ENCODE measurements around the gene DRAP1. TPM values are rescaled to one million over a fixed set of nuclear protein-coding genes. Genes with fewer than 3 reads are reported as not detected.
"Not testable (repeated sequence)": the region's sequence is repeated elsewhere in the genome, so short reads cannot be mapped to it uniquely, and the experiment has no call there.

DRAP1 gene
- total and polyA plus RNA-seq, 4 donors, result 40.8 to 140 (median 96.1) TPM

- Histone ChIP-seq H3K27me3 (ENCODE audit: control insufficient read depth in 3 of 3, insufficient read depth in 3 of 3, low read length in 2 of 3) (peaks cover 0 to 3% (median 0%) of the 10 kb centered on the region in 3 donors), H3K4me3 (no peak overlapping the region), H3K4me1 (ENCODE audit: control insufficient read depth in 5 of 5, insufficient read depth in 5 of 5, low read length in 5 of 5) (no peaks in the 10 kb centered on the region), H3K9me3 (ENCODE audit: control insufficient read depth in 4 of 4, insufficient read depth in 3 of 4, low read length in 3 of 4) (no peaks in the 10 kb centered on the region), H3K36me3 (ENCODE audit: control insufficient read depth in 4 of 4, insufficient read depth in 4 of 4, low read length in 4 of 4) (no peaks in the 10 kb centered on the region), H3K9ac (ENCODE audit: insufficient read depth in 1 of 2, low read length in 2 of 2) (no peak overlapping the region), H3K27ac (ENCODE audit: low read depth in 1 of 2, low read length in 1 of 2) (no peak overlapping the region)
- DNase-seq (no peak), ATAC-seq (ENCODE audit: insufficient read depth, low FRiP score) (no peak)
- no peak for TF ChIP-seq CTCF (IDR thresholded peaks at IDR 0.05; ENCODE audit: control extremely low read depth, extremely low read depth)
- 88 to 93% methylated on average over 4 of the region's 4 CpGs for WGBS, 2 donors
These were observed 27.4 kb downstream of the DRAP1 start for GRCh38 chr11:65946655-65947054.

- 64 to 86% methylated on average over 13 of the region's 13 CpGs for WGBS, 2 donors
- Histone ChIP-seq H3K27me3 (ENCODE audit: control insufficient read depth in 3 of 3, insufficient read depth in 3 of 3, low read length in 2 of 3) (peaks cover 0 to 2% (median 0%) of the 10 kb centered on the region in 3 donors), H3K27ac (ENCODE audit: low read depth in 1 of 2, low read length in 1 of 2) (no peak overlapping the region), H3K9me3 (ENCODE audit: control insufficient read depth in 4 of 4, insufficient read depth in 3 of 4, low read length in 3 of 4) (no peaks in the 10 kb centered on the region), H3K4me1 (ENCODE audit: control insufficient read depth in 5 of 5, insufficient read depth in 5 of 5, low read length in 5 of 5) (no peaks in the 10 kb centered on the region), H3K36me3 (ENCODE audit: control insufficient read depth in 4 of 4, insufficient read depth in 4 of 4, low read length in 4 of 4) (no peaks in the 10 kb centered on the region), H3K4me3 (no peak overlapping the region), H3K9ac (ENCODE audit: insufficient read depth in 1 of 2, low read length in 2 of 2) (no peak overlapping the region)
- no peak for TF ChIP-seq CTCF (IDR thresholded peaks at IDR 0.05; ENCODE audit: control extremely low read depth, extremely low read depth)
- ATAC-seq (ENCODE audit: insufficient read depth, low FRiP score) (no peak), DNase-seq (no peak)
These were observed 27.9 kb downstream of the DRAP1 start for GRCh38 chr11:65947133-65947532.

GRCh38 chr11:65947603-65948125 is 28.4 kb downstream of the DRAP1 start:
- Histone ChIP-seq H3K9me3 (ENCODE audit: control insufficient read depth in 4 of 4, insufficient read depth in 3 of 4, low read length in 3 of 4) (no peaks in the 10 kb centered on the region), H3K36me3 (ENCODE audit: control insufficient read depth in 4 of 4, insufficient read depth in 4 of 4, low read length in 4 of 4) (no peaks in the 10 kb centered on the region), H3K27ac (ENCODE audit: low read depth in 1 of 2, low read length in 1 of 2) (no peak overlapping the region), H3K4me1 (ENCODE audit: control insufficient read depth in 5 of 5, insufficient read depth in 5 of 5, low read length in 5 of 5) (no peaks in the 10 kb centered on the region), H3K4me3 (no peak overlapping the region), H3K9ac (ENCODE audit: insufficient read depth in 1 of 2, low read length in 2 of 2) (no peak overlapping the region), H3K27me3 (ENCODE audit: control insufficient read depth in 3 of 3, insufficient read depth in 3 of 3, low read length in 2 of 3) (no peaks in the 10 kb centered on the region)
- DNase-seq (no peak), ATAC-seq (ENCODE audit: insufficient read depth, low FRiP score) (no peak)
- 87 to 88% methylated on average over 12 of the region's 12 CpGs for WGBS, 2 donors
- no peak for TF ChIP-seq CTCF (IDR thresholded peaks at IDR 0.05; ENCODE audit: control extremely low read depth, extremely low read depth)

- WGBS, 2 donors, result 95 to 96% methylated on average over 4 to 5 of the region's 5 CpGs
- not testable (repeated sequence) for H3K36me3 ChIP-seq (ENCODE audit: control insufficient read depth in 4 of 4, insufficient read depth in 4 of 4, low read length in 4 of 4); H3K27ac ChIP-seq (ENCODE audit: low read depth in 1 of 2, low read length in 1 of 2); H3K4me1 ChIP-seq (ENCODE audit: control insufficient read depth in 5 of 5, insufficient read depth in 5 of 5, low read length in 5 of 5); DNase-seq; ATAC-seq (ENCODE audit: insufficient read depth, low FRiP score); H3K9me3 ChIP-seq (ENCODE audit: control insufficient read depth in 4 of 4, insufficient read depth in 3 of 4, low read length in 3 of 4); H3K4me3 ChIP-seq; H3K9ac ChIP-seq (ENCODE audit: insufficient read depth in 1 of 2, low read length in 2 of 2); H3K27me3 ChIP-seq (ENCODE audit: control insufficient read depth in 3 of 3, insufficient read depth in 3 of 3, low read length in 2 of 3)
These were observed 31.5 kb downstream of the DRAP1 start for GRCh38 chr11:65950711-65951110.

GRCh38 chr11:65951641-65952040 is 32.4 kb downstream of the DRAP1 start:
- not testable (repeated sequence) for H3K27me3 ChIP-seq (ENCODE audit: control insufficient read depth in 3 of 3, insufficient read depth in 3 of 3, low read length in 2 of 3); H3K36me3 ChIP-seq (ENCODE audit: control insufficient read depth in 4 of 4, insufficient read depth in 4 of 4, low read length in 4 of 4); DNase-seq; ATAC-seq (ENCODE audit: insufficient read depth, low FRiP score); H3K9ac ChIP-seq (ENCODE audit: insufficient read depth in 1 of 2, low read length in 2 of 2); H3K27ac ChIP-seq (ENCODE audit: low read depth in 1 of 2, low read length in 1 of 2); H3K4me3 ChIP-seq; H3K9me3 ChIP-seq (ENCODE audit: control insufficient read depth in 4 of 4, insufficient read depth in 3 of 4, low read length in 3 of 4); H3K4me1 ChIP-seq (ENCODE audit: control insufficient read depth in 5 of 5, insufficient read depth in 5 of 5, low read length in 5 of 5)
- 44 to 61% methylated on average over 3 of the region's 3 CpGs for WGBS, 2 donors
